Bronchial epithelial cell (primary cell): ENCODE measurements around the gene CCR5AS.

Experiments
- DNase-seq: peaks from one replicate; pipeline ENCODE4 v3.0.0-alpha.2; 2010; ENCODE audit warnings: low read depth
- FAIRE-seq: peaks from 2 replicates; lab custom pipeline; 2011; peaks lifted over from hg19 to GRCh38; lab: Jason Lieb, UNC
- H3K27me3 ChIP-seq: 2 replicates; pipeline ENCODE4 v1.5.1; 2011; ENCODE audit warnings: low read length; ENCODE audit not compliant: control insufficient read depth, insufficient read depth
- H3K36me3 ChIP-seq: 2 replicates; pipeline ENCODE4 v1.5.1; 2011; ENCODE audit warnings: low read length; ENCODE audit not compliant: control insufficient read depth, insufficient read depth
- H3K4me3 ChIP-seq: 2 replicates; pipeline ENCODE4 v1.5.1; 2011; ENCODE audit warnings: mild to moderate bottlenecking, low read depth, low read length, control low read depth
- CTCF ChIP-seq: IDR thresholded peaks from 2 replicates; pipeline ENCODE4 v1.5.1; 2011; ENCODE audit warnings: mild to moderate bottlenecking, moderate library complexity, low read length, control low read depth, inconsistent platforms; ENCODE audit not compliant: insufficient read depth, severe bottlenecking

The CCR5AS gene

GRCh38 chr3:46381625-46382024 is 25.2 kb downstream of the CCR5AS start:
- DNase-seq: no peak
- Histone ChIP-seq H3K27me3 (peaks cover 2% of the 10 kb centered on the region), H3K36me3 (no peaks in the 10 kb centered on the region), H3K4me3 (no peak overlapping the region)
- FAIRE-seq: no peak
- TF ChIP-seq CTCF: no peak

- DNase-seq (peak; percentile 33), FAIRE-seq (peak; percentile 76)
- Histone ChIP-seq H3K36me3 (no peaks in the 10 kb centered on the region), H3K27me3 (peaks cover 2% of the 10 kb centered on the region), H3K4me3 (no peak overlapping the region)
- TF ChIP-seq CTCF: no peak
Measured at GRCh38 chr3:46380471-46381221, 26.2 kb downstream of the CCR5AS start.

- peak; percentile 75 for TF ChIP-seq CTCF
- Histone ChIP-seq H3K36me3 (no peaks in the 10 kb centered on the region), H3K27me3 (peaks cover 6% of the 10 kb centered on the region), H3K4me3 (no peak overlapping the region)
- FAIRE-seq (no peak), DNase-seq (peak; percentile 66)
Measured at GRCh38 chr3:46378426-46378942, 28.4 kb downstream of the CCR5AS start.

GRCh38 chr3:46375814-46376213 is 31.1 kb downstream of the CCR5AS start:
- no peak for DNase-seq
- Histone ChIP-seq H3K4me3 (no peak overlapping the region), H3K36me3 (no peaks in the 10 kb centered on the region), H3K27me3 (peaks cover 6% of the 10 kb centered on the region)
- no peak for FAIRE-seq
- TF ChIP-seq CTCF: no peak

- H3K36me3 ChIP-seq: no peaks in the 10 kb centered on the region
- peaks cover 6% of the 10 kb centered on the region for H3K27me3 ChIP-seq
- H3K4me3 ChIP-seq: no peak overlapping the region
- DNase-seq: no peak
- no peak for FAIRE-seq
- no peak for TF ChIP-seq CTCF
Measured at GRCh38 chr3:46375218-46375617, 31.6 kb downstream of the CCR5AS start.
